ENCODE measurements around the gene DGKK. TPM values are rescaled to one million over a fixed set of nuclear protein-coding genes. Genes with fewer than 3 reads are reported as not detected.

Gene DGKK, protein sequence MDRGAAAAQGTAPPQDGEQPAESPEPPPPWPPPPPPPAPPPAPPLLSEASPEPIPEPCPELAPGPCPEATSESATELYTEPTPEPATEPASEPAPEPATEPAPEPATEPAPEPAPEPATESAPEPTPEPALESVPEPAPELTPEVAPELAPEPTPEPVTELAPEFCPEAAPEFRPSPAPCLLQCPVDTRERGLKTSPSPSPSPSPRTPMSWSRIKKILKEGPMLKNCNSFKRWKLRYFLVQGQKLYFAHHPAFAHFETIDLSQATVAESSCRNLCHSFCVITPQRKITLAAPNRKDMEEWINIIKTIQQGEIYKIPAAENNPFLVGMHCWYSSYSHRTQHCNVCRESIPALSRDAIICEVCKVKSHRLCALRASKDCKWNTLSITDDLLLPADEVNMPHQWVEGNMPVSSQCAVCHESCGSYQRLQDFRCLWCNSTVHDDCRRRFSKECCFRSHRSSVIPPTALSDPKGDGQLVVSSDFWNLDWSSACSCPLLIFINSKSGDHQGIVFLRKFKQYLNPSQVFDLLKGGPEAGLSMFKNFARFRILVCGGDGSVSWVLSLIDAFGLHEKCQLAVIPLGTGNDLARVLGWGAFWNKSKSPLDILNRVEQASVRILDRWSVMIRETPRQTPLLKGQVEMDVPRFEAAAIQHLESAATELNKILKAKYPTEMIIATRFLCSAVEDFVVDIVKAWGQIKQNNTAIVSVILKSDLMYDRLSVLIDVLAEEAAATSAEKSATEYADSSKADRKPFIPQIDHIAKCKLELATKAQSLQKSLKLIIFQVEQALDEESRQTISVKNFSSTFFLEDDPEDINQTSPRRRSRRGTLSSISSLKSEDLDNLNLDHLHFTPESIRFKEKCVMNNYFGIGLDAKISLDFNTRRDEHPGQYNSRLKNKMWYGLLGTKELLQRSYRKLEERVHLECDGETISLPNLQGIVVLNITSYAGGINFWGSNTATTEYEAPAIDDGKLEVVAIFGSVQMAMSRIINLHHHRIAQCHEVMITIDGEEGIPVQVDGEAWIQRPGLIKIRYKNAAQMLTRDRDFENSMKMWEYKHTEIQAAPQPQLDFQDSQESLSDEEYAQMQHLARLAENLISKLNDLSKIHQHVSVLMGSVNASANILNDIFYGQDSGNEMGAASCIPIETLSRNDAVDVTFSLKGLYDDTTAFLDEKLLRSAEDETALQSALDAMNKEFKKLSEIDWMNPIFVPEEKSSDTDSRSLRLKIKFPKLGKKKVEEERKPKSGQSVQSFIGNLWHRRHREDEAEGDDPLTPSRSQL
- total RNA-seq = not detected in 2 replicates

GRCh38 chrX:50470103-50471031 lies at the start of gene DGKK:
DGKK (minus strand) TSS chrX:50470825; CDS start chrX:50470678, 147 bp downstream.
- Mint-ChIP-seq H3K4me1 (ENCODE audit: low read depth) (no peaks in the 10 kb centered on the region), H3K27ac (no peak within 1 kb of the TSS), H3K27me3 (ENCODE audit: low read depth) (peaks cover 39% of the 10 kb centered on the region), H3K36me3 (ENCODE audit: low read depth) (no peaks in the 10 kb centered on the region), H3K9me3 (no peaks in the 10 kb centered on the region), H3K4me3 (ENCODE audit: low read depth) (no peak within 1 kb of the TSS)
- intact Hi-C loops (cut with micrococcal nuclease) = no loop called here
- DNase-seq (ENCODE audit: low spot score) = no peak

DNA sequence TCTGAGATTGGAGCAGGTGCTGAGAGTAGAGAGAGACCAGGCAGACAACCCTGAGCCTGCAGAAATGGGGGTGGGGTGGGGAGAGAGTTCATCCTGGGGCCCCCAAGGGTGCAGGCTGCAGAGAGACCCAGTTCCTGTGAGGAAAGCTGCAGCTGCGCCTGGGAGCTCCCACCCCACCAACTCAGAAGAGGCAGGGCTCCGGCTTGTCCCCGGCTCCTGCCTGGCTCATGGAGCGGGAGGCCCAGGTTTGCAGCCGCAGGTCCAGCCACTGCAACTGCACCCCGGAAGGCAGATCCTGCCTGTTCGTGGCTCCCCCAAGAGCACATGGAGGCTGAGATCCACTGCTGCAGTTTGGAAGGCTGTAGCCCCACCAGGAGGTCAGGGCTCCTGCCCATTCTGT lies 44.2 kb upstream of the DGKK start:
- Mint-ChIP-seq H3K4me1 (ENCODE audit: low read depth) (no peaks in the 10 kb centered on the region), H3K27me3 (ENCODE audit: low read depth) (peaks cover 2% of the 10 kb centered on the region), H3K9me3 (no peaks in the 10 kb centered on the region), H3K27ac (no peak overlapping the region), H3K4me3 (ENCODE audit: low read depth) (no peak overlapping the region), H3K36me3 (ENCODE audit: low read depth) (no peaks in the 10 kb centered on the region)
- intact Hi-C loops (cut with micrococcal nuclease) = no loop called here
- no peak for DNase-seq (ENCODE audit: low spot score)

DNA sequence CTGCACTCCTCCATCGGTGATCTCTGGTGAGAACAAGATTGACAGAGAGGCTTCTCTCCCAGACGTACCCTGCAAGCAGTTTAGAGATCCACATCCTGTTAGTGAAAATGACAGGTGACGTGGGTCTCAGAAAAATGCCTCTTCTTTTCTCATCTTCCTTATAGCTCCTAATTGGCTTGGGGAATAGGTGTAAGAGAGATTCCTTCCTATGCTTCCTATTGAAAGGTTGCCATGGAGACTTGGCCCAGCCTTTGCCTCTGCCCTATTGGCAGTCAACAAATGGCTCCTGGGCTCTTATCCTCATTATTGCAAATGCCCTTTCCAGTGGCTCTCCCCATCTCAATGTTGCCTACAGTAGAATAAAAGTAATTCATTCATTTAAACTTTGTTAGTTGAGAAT lies 26.5 kb upstream of the DGKK start:
- Mint-ChIP-seq H3K27me3 (ENCODE audit: low read depth) (peaks cover 2% of the 10 kb centered on the region), H3K27ac (no peak overlapping the region), H3K36me3 (ENCODE audit: low read depth) (no peaks in the 10 kb centered on the region), H3K4me3 (ENCODE audit: low read depth) (no peak overlapping the region), H3K4me1 (ENCODE audit: low read depth) (no peaks in the 10 kb centered on the region), H3K9me3 (no peaks in the 10 kb centered on the region)
- no peak for DNase-seq (ENCODE audit: low spot score)
- intact Hi-C loops (cut with micrococcal nuclease) = no loop called here

- Mint-ChIP-seq H3K9me3 (no peaks in the 10 kb centered on the region), H3K4me3 (ENCODE audit: low read depth) (no peak overlapping the region), H3K36me3 (ENCODE audit: low read depth) (no peaks in the 10 kb centered on the region), H3K27me3 (ENCODE audit: low read depth) (peaks cover 2% of the 10 kb centered on the region), H3K27ac (no peak overlapping the region), H3K4me1 (ENCODE audit: low read depth) (no peaks in the 10 kb centered on the region)
- intact Hi-C loops (cut with micrococcal nuclease) = no loop called here
- no peak for DNase-seq (ENCODE audit: low spot score)
Observed at GRCh38 chrX:50495616-50496015, 25.0 kb upstream of the DGKK start.

DNA sequence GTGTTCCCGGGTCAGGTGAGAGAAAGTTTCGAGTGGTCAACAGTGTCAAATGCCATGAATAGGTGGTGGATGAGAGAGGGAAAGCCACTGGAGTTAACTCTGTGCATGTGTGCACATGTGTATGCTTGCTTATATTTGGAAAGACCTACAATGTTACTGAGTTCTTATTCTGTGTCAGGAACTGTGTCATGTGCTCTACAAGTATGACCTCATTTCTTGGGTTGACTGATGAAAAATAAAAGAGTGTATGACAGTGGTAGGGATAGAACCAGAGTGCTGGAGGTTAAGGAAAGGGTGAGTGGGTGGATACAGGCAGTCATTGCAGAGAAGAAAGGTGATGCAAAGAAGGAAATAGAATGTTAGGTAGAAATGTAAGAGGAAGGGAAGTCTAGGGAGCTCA lies 22.1 kb upstream of the DGKK start:
- H3K27ac Mint-ChIP-seq = no peak overlapping the region
- no peak for DNase-seq (ENCODE audit: low spot score)
- no peaks in the 10 kb centered on the region for H3K9me3 Mint-ChIP-seq
- H3K36me3 Mint-ChIP-seq (ENCODE audit: low read depth) = no peaks in the 10 kb centered on the region
- intact Hi-C loops (cut with micrococcal nuclease) = no loop called here
- H3K27me3 Mint-ChIP-seq (ENCODE audit: low read depth) = no peaks in the 10 kb centered on the region
- H3K4me3 Mint-ChIP-seq (ENCODE audit: low read depth) = no peak overlapping the region
- no peaks in the 10 kb centered on the region for H3K4me1 Mint-ChIP-seq (ENCODE audit: low read depth)

GRCh38 chrX:50484662-50485061 lies 14.0 kb upstream of the DGKK start:
- no peak overlapping the region for H3K27ac Mint-ChIP-seq
- H3K36me3 Mint-ChIP-seq (ENCODE audit: low read depth) = no peaks in the 10 kb centered on the region
- no peaks in the 10 kb centered on the region for H3K27me3 Mint-ChIP-seq (ENCODE audit: low read depth)
- no peaks in the 10 kb centered on the region for H3K9me3 Mint-ChIP-seq
- H3K4me1 Mint-ChIP-seq (ENCODE audit: low read depth) = peaks cover 4% of the 10 kb centered on the region
- intact Hi-C loops (cut with micrococcal nuclease) = no loop called here
- no peak overlapping the region for H3K4me3 Mint-ChIP-seq (ENCODE audit: low read depth)
- no peak for DNase-seq (ENCODE audit: low spot score)

- no peak overlapping the region for H3K27ac Mint-ChIP-seq
- H3K4me1 Mint-ChIP-seq (ENCODE audit: low read depth) = peaks cover 4% of the 10 kb centered on the region
- intact Hi-C loops (cut with micrococcal nuclease) = no loop called here
- H3K9me3 Mint-ChIP-seq = no peaks in the 10 kb centered on the region
- no peaks in the 10 kb centered on the region for H3K27me3 Mint-ChIP-seq (ENCODE audit: low read depth)
- H3K4me3 Mint-ChIP-seq (ENCODE audit: low read depth) = no peak overlapping the region
- H3K36me3 Mint-ChIP-seq (ENCODE audit: low read depth) = no peaks in the 10 kb centered on the region
- DNase-seq (ENCODE audit: low spot score) = no peak
Observed at GRCh38 chrX:50483283-50483682, 12.7 kb upstream of the DGKK start.

DNA sequence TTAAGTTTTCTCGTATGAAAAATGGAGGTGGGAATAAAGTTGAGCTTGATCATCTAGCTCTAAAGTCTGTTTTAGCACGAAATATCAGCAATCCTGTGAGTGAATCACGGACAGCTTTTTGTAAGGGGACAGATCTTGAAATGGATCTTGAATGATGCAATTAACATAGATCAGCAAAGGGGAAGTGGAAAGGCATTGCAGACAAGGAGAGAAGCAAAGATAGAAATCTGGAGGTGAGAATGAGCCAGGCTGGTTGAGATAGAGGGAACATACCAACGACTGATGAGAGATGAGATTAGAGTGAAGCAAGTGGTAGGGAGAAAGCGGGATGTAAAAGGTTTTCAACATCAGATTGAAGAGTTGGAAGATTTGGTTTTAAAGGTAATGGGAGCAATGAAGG lies 4.6 kb upstream of the DGKK start:
- Mint-ChIP-seq H3K27ac (no peak overlapping the region), H3K9me3 (no peaks in the 10 kb centered on the region), H3K36me3 (ENCODE audit: low read depth) (no peaks in the 10 kb centered on the region), H3K27me3 (ENCODE audit: low read depth) (peaks cover 26% of the 10 kb centered on the region), H3K4me3 (ENCODE audit: low read depth) (no peak overlapping the region), H3K4me1 (ENCODE audit: low read depth) (peaks cover 2% of the 10 kb centered on the region)
- intact Hi-C loops (cut with micrococcal nuclease) = no loop called here
- DNase-seq (ENCODE audit: low spot score) = no peak

GRCh38 chrX:50471390-50471789 lies 765 bp upstream of the DGKK start:
- Mint-ChIP-seq H3K36me3 (ENCODE audit: low read depth) (no peaks in the 10 kb centered on the region), H3K4me1 (ENCODE audit: low read depth) (no peaks in the 10 kb centered on the region), H3K4me3 (ENCODE audit: low read depth) (no peak overlapping the region), H3K9me3 (no peaks in the 10 kb centered on the region), H3K27me3 (ENCODE audit: low read depth) (peaks cover 43% of the 10 kb centered on the region), H3K27ac (no peak overlapping the region)
- DNase-seq (ENCODE audit: low spot score) = no peak
- intact Hi-C loops (cut with micrococcal nuclease) = no loop called here

- no peak for DNase-seq (ENCODE audit: low spot score)
- Mint-ChIP-seq H3K27ac (no peak overlapping the region), H3K36me3 (ENCODE audit: low read depth) (no peaks in the 10 kb centered on the region), H3K27me3 (ENCODE audit: low read depth) (peaks cover 42% of the 10 kb centered on the region), H3K4me1 (ENCODE audit: low read depth) (no peaks in the 10 kb centered on the region), H3K9me3 (no peaks in the 10 kb centered on the region), H3K4me3 (ENCODE audit: low read depth) (no peak overlapping the region)
- intact Hi-C loops (cut with micrococcal nuclease) = no loop called here
Observed at GRCh38 chrX:50469206-50469605, 1.4 kb downstream of the DGKK start.

DNA sequence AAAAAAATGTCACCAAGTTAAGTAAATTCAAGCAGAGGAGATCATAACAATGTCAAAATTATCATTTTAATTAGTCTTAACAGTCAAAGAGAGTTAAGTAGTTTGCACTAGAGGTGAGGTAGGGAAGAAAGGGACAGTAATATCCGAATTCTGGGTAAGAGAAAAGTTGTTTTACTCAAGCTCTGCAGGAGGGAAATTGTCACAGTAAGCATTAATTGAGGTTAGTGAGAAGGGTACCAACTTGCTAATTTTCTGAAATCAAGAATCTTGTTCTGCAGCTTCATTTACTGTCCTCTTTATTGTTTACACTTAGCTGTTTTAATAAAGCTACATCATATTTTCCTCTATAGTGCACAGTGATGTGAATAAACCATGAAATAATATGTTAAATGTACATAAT lies 11.0 kb downstream of the DGKK start:
- no peaks in the 10 kb centered on the region for H3K9me3 Mint-ChIP-seq
- H3K36me3 Mint-ChIP-seq (ENCODE audit: low read depth) = no peaks in the 10 kb centered on the region
- no peak overlapping the region for H3K4me3 Mint-ChIP-seq (ENCODE audit: low read depth)
- H3K27me3 Mint-ChIP-seq (ENCODE audit: low read depth) = peaks cover 15% of the 10 kb centered on the region
- no peaks in the 10 kb centered on the region for H3K4me1 Mint-ChIP-seq (ENCODE audit: low read depth)
- H3K27ac Mint-ChIP-seq = no peak overlapping the region
- intact Hi-C loops (cut with micrococcal nuclease) = no loop called here
- no peak for DNase-seq (ENCODE audit: low spot score)

- DNase-seq (ENCODE audit: low spot score) = no peak
- H3K36me3 Mint-ChIP-seq (ENCODE audit: low read depth) = no peaks in the 10 kb centered on the region
- peaks cover 17% of the 10 kb centered on the region for H3K27me3 Mint-ChIP-seq (ENCODE audit: low read depth)
- H3K27ac Mint-ChIP-seq = no peak overlapping the region
- no peaks in the 10 kb centered on the region for H3K4me1 Mint-ChIP-seq (ENCODE audit: low read depth)
- no peaks in the 10 kb centered on the region for H3K9me3 Mint-ChIP-seq
- no peak overlapping the region for H3K4me3 Mint-ChIP-seq (ENCODE audit: low read depth)
- intact Hi-C loops (cut with micrococcal nuclease) = no loop called here
Observed at GRCh38 chrX:50458483-50458882, 12.1 kb downstream of the DGKK start.

Measured in activated T-helper 2 cell treated with anti-CD3 and anti-CD28 coated beads, Interferon-gamma antibody, Interleukin-2, Interleukin-4, amounts not matched to agents 10 μg/mL and 5 μg/mL and 100 μg/mL, durations not matched to agents 14 hours and 24 hours and 36 hours (primary cell).